T47D (cell line): Measurements from ENCODE around the gene ARID1B.

Source experiments
- DNase-seq, 2 experiments: peaks; one replicate each; pipeline versions ENCODE4 v3.0.0 to v3.0.0-alpha.2; 2011 to 2012; ENCODE audit warnings: low read depth in 1 of 2, low spot score in 1 of 2
- JUND ChIP-seq: IDR thresholded peaks from 2 replicates; pipeline ENCODE4 v1.6.1; 2012; ENCODE audit warnings: low read depth
- in situ Hi-C: cut with HindIII; loops from 2 replicates; pipeline ENCODE4 v1.10.0; 2016; ENCODE audit warnings: low sequenced_read_pairs, low pct_unique_long_range_greater_than_20kb

Gene ARID1B

DNA sequence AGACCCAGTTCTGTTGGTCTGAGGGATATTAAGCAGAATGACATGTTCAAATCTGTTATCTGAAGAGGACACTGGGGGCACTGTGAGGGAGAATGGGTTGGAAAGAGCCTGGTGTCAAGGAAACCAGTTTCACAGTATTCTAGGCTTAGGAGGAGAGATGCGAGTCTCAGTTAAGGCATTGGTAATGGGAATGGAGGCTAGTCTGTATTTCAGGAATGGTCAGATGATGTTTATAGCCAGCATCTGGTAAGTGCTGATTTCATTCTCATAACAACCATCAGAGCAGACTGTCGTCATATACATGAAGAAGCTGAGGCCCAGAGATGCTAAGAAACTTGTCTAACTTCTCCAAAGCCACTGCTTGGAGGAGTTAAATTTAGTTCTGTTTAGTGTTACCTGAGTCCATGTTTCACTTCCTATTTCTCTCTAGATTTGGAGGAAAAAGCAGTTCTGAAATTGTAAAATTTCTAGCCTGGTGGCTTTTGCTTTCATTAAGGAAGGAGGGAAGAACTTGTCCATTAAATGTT lies 242.0 kb downstream of the ARID1B start:
- in situ Hi-C loops, result no loop called here
- TF ChIP-seq JUND, result no peak
- DNase-seq, result no peak

DNA sequence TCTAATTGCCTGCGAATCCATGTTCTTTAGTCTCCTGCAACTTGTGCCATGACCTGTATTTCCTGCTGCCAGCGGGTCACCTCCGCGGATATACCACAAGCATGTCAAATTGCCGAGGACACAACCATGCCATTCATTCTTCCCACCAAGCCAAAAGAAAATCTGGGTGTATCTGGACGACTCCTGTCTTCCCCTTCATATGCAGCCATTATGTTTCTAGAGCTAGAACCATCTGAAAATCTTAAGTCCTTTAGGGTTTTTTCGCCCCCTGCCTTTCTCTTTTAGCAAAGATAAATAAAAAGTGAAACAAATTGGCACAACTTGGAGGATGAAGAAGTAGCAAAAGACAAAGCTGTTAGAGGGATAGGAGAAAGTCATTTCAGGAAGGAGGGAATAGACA lies 242.6 kb downstream of the ARID1B start:
- DNase-seq, result peak in 1 of 2 experiments; percentile 30
- in situ Hi-C loops, result no loop called here
- TF ChIP-seq JUND, result no peak

DNA sequence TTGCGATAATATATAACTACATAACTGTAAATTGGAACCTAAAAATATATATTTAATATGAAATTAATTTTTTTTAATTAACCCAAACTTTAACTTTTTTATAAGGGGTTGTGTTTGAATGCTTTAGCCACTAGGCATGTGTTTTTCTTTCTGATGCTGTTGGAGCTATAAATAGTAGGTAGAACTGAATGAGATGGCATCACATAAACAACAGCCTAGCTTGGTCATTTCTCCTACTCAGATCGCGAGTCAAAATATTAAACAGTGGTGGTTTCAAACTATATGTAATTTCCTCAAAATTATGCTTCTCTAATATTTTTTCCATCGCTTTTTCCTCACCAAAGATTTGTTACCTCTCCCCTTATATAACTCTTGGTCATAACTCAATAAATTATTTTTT lies 243.2 kb downstream of the ARID1B start:
- in situ Hi-C loops, result no loop called here

DNA sequence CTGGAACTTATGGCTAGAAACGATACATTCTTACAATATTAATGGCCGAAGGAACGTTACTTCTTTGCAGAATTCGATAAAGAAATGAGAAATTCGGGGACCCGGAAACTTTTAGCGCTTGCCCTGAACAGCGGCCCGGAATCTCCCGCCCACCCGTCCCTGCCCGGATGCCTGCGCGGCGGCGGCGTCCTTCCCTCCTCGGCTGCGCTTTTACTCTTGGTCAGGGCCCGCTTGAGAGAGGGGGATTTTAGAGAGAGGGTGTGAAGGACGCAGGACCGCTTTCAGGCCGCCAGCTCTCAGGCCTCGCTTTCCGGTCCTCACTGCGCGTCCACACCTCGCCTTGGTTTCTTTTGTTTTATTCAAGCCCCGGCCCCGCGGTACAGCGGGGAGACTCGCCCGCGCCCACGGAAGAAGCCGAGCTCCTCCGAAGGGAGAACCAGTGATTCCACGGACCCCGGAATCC lies 243.7 kb downstream of the ARID1B start:
- DNase-seq, result peak in 1 of 2 experiments; percentile 22
- in situ Hi-C loops, result no loop called here

More for the DNA sequence above, 243.2 kb downstream of the ARID1B start:
- TF ChIP-seq JUND, result no peak
- DNase-seq, result no peak

DNA sequence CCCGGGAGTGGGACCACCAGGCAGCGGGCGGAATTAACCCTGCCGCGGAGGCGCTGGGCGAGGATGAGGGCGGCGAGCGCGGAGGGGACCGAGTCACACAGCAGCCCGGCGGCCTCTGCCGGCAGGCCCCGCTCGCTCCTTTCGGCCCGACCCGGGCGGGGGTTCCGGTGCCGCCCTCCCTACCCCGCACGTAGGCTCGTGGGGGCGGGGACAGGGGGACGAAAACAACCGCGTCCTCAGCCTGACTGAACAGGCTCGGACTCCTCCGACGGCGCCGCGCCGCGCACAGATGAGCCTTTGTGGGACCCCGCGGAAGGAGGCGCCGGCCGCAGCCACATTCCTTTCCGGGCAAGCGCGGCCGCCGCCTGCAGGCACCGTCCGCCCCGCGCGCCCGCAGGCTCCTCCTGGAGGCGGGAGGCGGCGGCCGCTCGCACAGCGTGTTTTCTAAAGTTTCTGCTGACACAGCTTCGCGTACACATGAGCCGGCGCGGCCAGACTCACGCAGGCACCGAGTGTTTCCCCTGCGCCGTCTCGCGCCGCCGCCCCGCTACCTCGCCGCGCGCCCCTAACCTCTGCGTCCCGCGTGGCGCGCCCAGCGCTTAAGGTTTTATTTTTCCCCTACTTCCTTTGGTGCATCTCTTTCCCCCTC lies 244.3 kb downstream of the ARID1B start:
- DNase-seq, result peak; percentile 73 to 79
- in situ Hi-C loops, result no loop called here
- no peak for TF ChIP-seq JUND

More for the DNA sequence above, 243.7 kb downstream of the ARID1B start:
- TF ChIP-seq JUND, result no peak

DNA sequence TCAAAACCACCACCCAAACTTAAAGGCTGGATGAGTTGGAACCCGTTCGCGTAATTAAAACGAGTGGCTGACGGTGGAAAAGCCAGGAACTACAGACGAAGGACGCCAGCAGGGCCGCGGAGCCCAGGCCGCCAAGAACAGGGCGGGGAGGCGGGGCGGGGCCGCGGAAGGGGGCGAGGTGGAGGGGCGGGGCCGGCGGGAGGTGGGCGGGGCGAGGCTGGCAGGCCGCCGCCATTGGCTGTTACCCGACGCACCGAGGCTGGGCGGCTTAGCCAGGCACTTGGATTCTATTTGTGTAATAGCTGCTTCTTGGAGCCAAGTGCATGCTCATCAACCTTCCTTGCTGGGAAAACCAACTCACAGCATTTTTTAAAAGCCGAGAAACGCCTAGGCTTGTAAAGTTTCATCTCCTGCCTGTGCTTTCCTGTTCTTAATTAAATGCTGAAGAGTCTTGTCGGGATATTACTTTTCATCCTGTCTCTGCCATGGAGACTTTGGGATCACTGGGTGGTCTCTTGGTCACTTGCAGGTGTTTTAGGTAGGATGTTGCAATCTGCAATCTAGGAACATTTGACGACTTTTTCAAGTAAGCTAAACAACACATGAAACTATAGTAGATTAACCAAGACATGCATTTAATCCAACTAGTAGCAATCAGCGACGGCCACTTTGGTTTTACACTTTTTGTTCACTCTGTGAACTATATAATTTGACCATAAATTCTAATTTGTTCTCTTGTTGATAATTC lies 245.0 kb downstream of the ARID1B start:
- TF ChIP-seq JUND, result no peak
- in situ Hi-C loops, result no loop called here
- peak; percentile 86 to 87 for DNase-seq

DNA sequence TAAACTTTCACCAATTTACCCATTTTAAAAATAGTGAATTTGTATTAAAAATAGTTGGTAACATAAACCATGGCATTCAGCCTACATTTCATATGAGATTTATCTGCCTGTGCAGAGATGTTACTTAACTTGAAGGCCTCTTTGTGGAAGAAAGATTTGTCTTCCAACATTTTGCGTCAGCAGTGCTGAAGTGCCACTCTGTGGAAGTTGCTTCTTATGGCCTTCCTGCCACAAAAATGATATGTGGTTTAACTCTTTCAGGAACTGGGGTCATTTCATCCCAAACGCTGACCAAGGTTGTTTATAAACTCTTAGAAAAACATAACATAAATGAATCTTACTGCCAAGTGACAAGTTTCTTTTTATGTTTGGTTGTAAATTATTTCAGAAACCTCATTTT lies 246.8 kb downstream of the ARID1B start:
- TF ChIP-seq JUND, result no peak
- no peak for DNase-seq
- in situ Hi-C loops, result no loop called here

DNA sequence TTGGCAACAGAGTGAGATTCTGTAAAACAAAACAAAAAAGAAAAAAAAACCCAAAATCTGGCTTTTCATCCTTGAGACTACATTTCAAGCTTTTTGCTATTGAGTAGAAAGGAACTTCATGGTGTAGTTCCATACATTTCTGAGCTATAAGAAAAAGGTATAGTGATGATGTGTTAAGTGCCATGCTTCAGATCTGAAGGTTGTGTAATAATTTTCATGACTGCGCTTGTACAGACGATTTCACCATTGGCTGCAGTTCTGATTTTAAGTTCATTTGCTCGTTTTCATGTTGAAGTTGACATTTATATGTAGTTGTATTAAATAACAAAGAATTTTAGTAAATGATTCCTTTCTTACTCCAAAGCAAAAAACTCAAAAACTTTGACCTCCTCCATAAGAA lies 247.6 kb downstream of the ARID1B start:
- in situ Hi-C loops, result no loop called here
- no peak for DNase-seq
- TF ChIP-seq JUND, result no peak

DNA sequence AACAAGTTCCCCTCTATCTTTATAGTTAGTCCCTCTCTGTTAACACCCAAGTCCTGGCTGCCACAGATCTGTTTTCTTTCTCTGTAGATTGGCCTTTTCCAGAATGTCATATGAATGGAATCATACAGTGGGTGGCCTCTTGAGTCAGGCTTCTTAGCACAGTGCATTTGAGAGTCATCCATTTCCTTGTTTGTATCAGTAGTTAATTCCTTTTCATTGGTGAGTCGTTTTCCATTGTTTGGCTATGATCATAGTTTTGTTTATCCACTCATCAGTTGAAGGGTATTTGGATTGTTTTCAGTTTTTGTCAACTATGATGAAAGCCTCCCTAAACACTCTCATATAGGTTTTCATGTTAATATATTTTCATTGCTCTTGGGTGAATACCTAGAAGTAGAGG lies 248.3 kb downstream of the ARID1B start:
- DNase-seq, result no peak
- in situ Hi-C loops, result no loop called here
- no peak for TF ChIP-seq JUND

DNA sequence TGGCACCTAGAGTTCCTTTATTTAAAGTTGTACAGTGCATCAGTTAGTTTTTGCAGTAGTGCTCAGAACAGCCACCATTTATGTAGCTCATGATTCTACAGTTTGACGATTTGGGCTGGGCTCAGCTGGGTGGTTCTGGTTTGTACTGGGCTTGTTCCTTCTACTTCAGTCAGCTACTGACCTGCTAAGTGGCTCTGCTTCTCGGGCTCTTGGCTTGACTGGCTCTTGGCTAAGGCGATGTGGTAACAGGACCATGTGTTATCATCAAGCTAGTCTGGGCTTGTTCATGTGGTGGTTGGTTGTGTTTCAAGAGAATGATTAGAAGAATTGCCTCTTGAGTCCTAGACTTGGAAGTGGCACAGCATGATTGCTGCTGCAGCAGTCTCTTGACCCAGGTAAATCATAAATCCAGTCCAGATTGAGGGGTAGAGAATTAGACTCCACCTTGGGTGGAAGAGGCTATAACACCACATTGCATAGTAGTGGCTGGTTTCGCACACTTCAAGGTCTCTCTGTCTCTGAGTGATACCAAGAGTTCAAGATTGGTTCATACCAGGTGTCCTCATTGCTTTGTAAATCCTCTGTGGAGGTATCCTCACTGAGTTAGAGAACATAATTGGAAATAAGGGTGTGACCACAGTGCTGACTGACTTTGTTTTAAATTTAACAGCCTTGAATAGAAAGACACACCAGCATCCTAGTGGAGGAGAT lies 253.0 kb downstream of the ARID1B start:
- in situ Hi-C loops, result no loop called here
- no peak for TF ChIP-seq JUND
- no peak for DNase-seq

DNA sequence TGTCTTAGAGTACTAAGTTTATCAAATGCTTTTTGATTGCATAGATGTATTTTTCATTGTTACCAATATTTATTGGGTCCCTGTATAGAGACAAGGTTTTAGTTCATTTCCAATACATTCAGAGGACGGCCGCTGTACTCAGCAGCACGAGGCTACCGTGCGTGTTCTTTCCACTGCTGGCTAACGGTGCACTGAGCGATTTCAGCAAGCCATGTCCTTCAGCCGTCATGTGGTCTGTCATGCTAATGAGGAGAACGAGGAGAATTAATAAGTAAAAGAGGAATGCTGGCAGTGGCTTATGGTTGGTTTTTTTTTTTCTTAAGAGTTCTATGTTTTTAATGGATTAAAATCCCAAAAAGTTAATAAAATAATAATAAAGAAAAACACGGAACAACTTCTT lies 253.6 kb downstream of the ARID1B start:
- DNase-seq, result no peak
- in situ Hi-C loops, result no loop called here
- no peak for TF ChIP-seq JUND

DNA sequence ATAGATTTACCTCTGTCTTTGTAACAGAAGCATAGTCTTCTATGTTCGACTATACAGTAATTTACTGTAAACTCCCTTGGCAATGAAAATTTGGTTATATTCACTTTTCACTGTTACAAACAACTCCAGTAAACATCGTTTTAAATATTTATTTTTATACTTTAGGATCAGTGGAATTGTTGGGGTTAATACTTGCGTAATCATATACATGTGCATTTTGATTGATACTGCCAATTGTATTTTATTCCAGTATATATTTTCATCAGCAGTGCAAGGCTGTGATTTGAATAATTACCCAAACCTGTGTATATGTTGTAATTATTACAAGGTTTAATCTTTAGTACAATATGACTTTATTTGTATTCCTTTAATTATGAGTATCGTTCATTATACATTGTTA lies 255.7 kb downstream of the ARID1B start:
- DNase-seq, result no peak
- in situ Hi-C loops, result no loop called here
- no peak for TF ChIP-seq JUND
